Adipocyte (in vitro differentiated cells): ENCODE data around the gene MPG.

ENCODE experiments used
- DNase-seq: peaks from one replicate; pipeline ENCODE4 v3.0.0-alpha.2; 2015; ENCODE audit warnings: low read depth
- H3K27me3 ChIP-seq: replicated peaks from 2 replicates; pipeline ENCODE4 v1.7.0; 2013; ENCODE audit warnings: mild to moderate bottlenecking, low read length, moderate library complexity; ENCODE audit not compliant: control insufficient read depth, insufficient read depth
- H3K36me3 ChIP-seq: 2 replicates; pipeline ENCODE4 v1.7.0; 2013; ENCODE audit warnings: low read length, mild to moderate bottlenecking, moderate library complexity; ENCODE audit not compliant: control insufficient read depth, insufficient read depth, severe bottlenecking
- H3K4me1 ChIP-seq: 2 replicates; pipeline ENCODE4 v1.7.0; 2013; ENCODE audit warnings: mild to moderate bottlenecking, low read length, moderate library complexity; ENCODE audit not compliant: control insufficient read depth, insufficient read depth
- H3K4me3 ChIP-seq: 2 replicates; pipeline ENCODE4 v1.7.0; 2013; ENCODE audit warnings: mild to moderate bottlenecking, low read length, moderate library complexity
- H3K9ac ChIP-seq: 2 replicates; pipeline ENCODE4 v1.7.0; 2013; ENCODE audit warnings: mild to moderate bottlenecking, low read length, moderate library complexity
- H3K9me3 ChIP-seq: 2 replicates; pipeline ENCODE4 v1.7.0; 2013; ENCODE audit warnings: mild to moderate bottlenecking, low read length, moderate library complexity; ENCODE audit not compliant: control insufficient read depth

The MPG gene

DNA sequence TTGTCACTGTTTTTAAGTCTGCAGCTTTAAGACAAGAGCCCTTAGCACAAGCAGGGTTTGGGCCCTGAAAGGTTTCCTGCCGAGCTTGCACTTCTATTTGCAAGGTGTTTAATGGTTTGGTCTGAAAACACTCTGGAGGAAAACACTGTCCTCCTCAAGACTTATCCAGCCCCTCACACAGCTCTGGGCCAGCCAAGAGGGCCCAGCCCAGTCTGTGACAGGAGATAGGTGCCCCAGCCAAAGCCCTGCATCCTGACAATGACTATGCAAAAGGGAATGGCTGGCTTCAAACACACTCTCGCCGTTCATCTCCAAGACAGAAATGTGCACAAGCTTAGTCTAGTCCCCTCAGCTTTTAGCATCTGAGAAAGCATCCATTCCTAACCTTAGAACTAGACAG, 26.9 kb downstream of the MPG start:
- H3K4me3 ChIP-seq: no peak overlapping the region
- DNase-seq: no peak
- H3K9ac ChIP-seq: no peak overlapping the region
- H3K9me3 ChIP-seq: no peaks in the 10 kb centered on the region
- no peaks in the 10 kb centered on the region for H3K27me3 ChIP-seq
- H3K36me3 ChIP-seq: peaks cover 46% of the 10 kb centered on the region
- H3K4me1 ChIP-seq: peaks cover 18% of the 10 kb centered on the region

DNA sequence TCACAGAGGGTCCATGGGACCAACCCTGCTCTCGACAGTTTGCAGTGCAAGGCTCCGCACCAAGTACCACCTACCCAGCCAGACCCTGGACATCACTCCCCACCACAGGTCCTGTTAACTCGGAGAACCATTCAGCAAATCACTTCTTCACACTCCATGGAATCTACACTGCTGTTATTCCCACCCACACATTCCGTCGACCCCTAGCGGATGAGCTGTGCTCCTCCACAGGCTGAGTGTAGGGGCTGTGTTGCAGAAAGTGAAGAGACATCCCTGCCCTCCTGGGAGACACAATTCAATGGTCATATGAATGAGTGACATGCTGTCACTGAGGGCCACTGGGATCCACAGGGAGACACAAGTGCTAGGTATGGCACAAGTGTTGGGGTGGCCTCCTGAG, 27.5 kb downstream of the MPG start:
- Histone ChIP-seq H3K9ac (no peak overlapping the region), H3K4me3 (no peak overlapping the region), H3K36me3 (peaks cover 47% of the 10 kb centered on the region), H3K9me3 (no peaks in the 10 kb centered on the region), H3K27me3 (no peaks in the 10 kb centered on the region), H3K4me1 (peaks cover 18% of the 10 kb centered on the region)
- DNase-seq: no peak

DNA sequence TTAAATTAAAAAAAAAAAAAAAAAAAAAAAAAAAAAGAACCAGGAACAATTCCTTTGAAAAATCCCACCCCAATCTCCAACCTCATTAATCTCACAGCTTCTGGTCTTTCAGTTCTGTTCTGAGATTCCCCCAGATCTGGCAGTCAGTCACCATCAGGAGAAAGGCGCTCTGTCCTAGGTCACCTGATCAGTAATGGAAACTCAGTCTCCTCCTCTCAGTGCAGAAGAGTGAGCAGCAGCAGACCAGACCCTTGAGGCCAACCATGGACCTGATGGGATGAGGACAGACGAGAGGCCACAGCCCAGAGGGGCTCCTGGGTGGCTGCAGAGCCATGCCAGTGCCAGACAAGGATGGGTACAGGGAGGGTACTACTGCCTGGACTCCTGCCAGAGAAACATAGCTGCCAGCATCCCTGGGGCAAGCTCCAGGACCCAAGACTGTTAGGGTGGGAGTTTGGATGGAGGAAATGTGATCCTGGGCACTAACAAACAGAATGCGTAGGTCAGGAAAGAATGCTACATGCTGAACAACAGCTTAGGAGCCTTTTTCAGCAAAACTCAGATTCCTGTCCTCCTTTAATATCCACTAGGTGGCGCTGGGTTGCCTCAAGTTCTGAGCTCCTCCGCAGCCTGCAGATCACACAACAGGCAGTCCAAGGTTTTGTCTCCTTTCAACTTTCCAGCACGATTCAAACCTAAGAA, 28.7 kb downstream of the MPG start:
- H3K4me3 ChIP-seq: no peak overlapping the region
- peak; percentile 95 for DNase-seq
- H3K36me3 ChIP-seq: peaks cover 52% of the 10 kb centered on the region
- H3K9me3 ChIP-seq: no peaks in the 10 kb centered on the region
- H3K9ac ChIP-seq: no peak overlapping the region
- H3K4me1 ChIP-seq: peaks cover 14% of the 10 kb centered on the region
- H3K27me3 ChIP-seq: no peaks in the 10 kb centered on the region

DNA sequence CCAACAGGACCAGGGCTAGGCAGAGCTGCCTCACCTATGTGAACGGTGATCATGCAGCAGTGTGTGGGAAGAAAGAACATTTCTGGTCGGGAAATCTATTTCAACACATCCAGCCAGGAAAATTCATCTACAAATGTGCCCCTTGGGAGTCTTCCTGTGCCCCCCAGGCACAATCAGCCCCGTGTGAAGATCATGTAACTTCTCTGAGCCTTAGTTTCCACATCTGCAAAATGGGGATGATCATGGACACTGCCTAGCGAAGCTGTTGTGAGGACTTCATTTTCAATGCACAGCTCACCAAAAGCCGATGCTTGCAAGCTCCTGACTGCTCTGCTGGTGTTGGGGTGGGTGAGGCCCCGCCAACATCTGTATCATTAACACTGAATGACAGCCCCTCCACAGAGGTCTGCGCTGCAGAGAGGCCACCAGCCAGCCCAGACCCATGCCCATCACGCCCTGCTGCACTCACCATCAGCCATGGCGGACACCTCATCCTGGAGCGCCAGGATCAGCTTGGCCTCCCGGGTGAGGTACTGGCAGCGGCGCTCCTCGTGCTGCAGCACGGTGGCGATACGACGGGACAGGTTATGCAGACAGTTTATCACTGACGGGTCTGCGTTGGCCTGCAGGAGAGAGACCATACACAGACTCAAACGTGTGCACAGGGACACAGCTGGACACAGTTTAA, 34.3 kb downstream of the MPG start:
- Histone ChIP-seq H3K4me1 (peaks cover 20% of the 10 kb centered on the region), H3K9me3 (no peaks in the 10 kb centered on the region), H3K4me3 (no peak overlapping the region), H3K27me3 (no peaks in the 10 kb centered on the region), H3K36me3 (peaks cover 65% of the 10 kb centered on the region), H3K9ac (no peak overlapping the region)
- no peak for DNase-seq

DNA sequence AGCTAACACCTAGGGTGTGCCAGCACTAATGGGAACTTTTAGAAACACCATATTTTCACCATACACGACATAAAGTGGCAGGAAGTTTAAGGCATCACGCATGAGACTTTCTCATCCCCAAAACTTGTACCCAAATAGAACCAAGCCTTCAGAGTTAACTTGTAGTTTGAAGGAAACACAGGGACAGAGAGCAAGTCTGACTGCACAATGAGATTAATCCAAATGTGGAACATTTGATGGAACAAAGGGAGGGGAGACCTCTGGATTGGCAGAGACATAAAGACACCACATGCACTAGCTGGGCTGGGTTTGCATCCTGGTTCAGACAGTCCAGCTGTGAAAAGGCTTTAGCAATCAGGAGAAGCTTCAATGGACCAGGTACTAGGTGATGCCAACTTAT, 36.3 kb downstream of the MPG start:
- Histone ChIP-seq H3K36me3 (peaks cover 62% of the 10 kb centered on the region), H3K9me3 (no peaks in the 10 kb centered on the region), H3K27me3 (no peaks in the 10 kb centered on the region), H3K4me1 (peaks cover 20% of the 10 kb centered on the region), H3K4me3 (no peak overlapping the region), H3K9ac (no peak overlapping the region)
- DNase-seq: no peak

DNA sequence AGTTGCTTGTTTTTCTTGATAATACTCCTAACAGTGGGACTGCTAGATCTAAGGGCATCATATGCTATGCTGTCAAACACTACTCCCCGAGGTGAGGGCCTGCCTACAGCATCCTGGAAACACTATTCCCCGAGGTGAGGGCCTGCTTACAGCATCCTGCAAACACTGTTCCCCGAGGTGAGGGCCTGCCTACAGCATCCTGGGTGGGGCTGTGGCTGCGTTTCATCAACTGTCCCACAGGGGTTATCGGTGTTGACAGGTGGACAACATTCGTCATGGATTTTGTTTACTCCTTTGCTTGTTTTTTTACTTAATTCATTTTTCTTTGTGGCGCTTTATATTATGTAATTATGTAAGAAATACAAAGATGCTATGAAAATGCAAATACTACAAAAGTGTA, 38.0 kb downstream of the MPG start:
- DNase-seq: no peak
- Histone ChIP-seq H3K4me3 (no peak overlapping the region), H3K4me1 (peaks cover 20% of the 10 kb centered on the region), H3K9me3 (no peaks in the 10 kb centered on the region), H3K9ac (no peak overlapping the region), H3K27me3 (no peaks in the 10 kb centered on the region), H3K36me3 (peaks cover 50% of the 10 kb centered on the region)

DNA sequence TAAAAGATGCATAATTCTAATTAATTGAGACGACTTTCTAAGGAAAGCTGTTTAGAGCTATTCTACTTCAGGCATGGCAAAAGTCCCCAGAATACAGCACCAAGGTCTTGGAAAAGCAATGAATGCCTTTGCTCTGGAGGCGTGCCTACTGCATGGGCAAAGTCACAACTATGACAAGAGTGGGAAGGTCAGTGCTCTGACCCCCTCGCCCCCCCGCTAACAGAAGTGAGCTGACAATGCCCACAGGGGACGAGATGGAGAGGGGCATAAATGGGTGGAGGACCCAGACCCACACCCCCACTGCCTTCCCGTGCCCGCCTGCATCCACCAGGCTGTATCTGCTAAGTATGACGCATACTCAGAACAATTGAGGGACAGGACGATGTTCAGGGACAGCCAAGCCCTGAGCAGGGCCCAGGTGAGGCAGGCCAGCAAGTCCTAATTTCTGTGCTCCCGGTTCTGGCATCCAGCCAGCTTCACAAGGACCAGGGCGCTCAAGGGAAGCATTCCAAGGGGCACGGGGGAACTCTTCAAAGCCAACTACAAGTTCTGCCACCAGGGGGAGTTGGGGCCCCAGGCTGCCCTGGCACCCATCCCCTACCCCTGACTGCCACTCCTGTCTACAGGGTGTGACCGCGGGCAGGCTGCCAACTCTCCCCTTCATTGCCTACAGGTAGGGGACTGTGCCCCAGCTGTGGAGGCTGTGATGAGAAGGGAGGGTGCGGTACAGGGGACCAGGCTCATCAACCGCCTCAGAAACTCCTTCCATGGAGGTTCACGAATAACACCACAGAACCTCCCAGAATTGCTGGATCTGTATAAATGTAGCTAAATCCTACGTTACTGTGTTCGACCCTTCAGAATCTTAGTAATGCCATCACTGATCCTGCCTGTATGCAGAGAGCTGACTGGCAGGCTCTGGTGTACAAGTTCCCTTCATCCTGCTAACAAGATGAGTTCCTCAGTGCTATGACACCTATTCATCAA, 39.6 kb downstream of the MPG start:
- peak; percentile 81 for DNase-seq
- no peaks in the 10 kb centered on the region for H3K9me3 ChIP-seq
- no peaks in the 10 kb centered on the region for H3K27me3 ChIP-seq
- peaks cover 17% of the 10 kb centered on the region for H3K4me1 ChIP-seq
- peaks cover 38% of the 10 kb centered on the region for H3K36me3 ChIP-seq
- H3K4me3 ChIP-seq: no peak overlapping the region
- H3K9ac ChIP-seq: no peak overlapping the region

DNA sequence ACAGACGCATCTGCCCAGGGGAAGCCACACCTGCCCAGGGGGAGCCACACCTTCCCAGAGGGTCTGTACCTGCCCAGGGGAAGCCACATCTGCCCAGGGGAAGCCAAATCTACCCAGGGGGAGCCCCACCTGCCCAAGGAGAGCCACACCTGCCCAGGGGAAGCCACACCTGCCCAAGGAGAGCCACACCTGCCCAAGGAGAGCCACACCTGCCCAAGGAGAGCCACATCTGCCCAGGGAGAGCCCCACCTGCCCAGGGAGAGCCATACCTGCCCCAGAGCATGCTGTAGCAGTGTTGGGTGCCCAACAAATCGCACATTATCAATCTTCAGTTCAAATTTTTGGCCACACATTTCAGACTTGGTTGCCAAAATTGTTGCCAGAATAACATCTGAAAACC, 40.8 kb downstream of the MPG start:
- peaks cover 5% of the 10 kb centered on the region for H3K4me1 ChIP-seq
- no peak for DNase-seq
- no peaks in the 10 kb centered on the region for H3K9me3 ChIP-seq
- H3K9ac ChIP-seq: no peak overlapping the region
- no peaks in the 10 kb centered on the region for H3K27me3 ChIP-seq
- no peak overlapping the region for H3K4me3 ChIP-seq
- peaks cover 36% of the 10 kb centered on the region for H3K36me3 ChIP-seq

DNA sequence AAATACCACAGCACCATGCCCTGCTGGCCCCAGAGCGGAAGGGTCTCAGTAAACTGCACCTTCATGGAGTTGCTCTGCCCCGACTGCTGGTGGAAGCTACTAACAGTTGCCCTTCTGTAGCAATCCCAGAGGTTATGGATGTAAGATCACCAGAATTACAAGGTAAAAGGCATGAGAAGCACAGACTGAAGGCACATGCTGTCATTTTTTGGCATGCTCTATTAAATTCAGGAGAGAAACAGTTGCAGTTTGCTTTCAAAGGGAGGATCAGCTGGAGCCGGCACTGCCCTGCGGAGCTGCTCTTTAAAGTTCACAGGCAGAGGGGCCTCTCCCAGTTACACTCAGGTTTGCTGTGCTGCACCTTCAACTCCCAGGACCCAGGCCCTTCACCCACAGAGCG, 41.3 kb downstream of the MPG start:
- H3K9ac ChIP-seq: no peak overlapping the region
- H3K4me3 ChIP-seq: no peak overlapping the region
- no peaks in the 10 kb centered on the region for H3K9me3 ChIP-seq
- peaks cover 34% of the 10 kb centered on the region for H3K36me3 ChIP-seq
- no peak for DNase-seq
- no peaks in the 10 kb centered on the region for H3K27me3 ChIP-seq
- H3K4me1 ChIP-seq: peaks cover under 1% of the 10 kb centered on the region

DNA sequence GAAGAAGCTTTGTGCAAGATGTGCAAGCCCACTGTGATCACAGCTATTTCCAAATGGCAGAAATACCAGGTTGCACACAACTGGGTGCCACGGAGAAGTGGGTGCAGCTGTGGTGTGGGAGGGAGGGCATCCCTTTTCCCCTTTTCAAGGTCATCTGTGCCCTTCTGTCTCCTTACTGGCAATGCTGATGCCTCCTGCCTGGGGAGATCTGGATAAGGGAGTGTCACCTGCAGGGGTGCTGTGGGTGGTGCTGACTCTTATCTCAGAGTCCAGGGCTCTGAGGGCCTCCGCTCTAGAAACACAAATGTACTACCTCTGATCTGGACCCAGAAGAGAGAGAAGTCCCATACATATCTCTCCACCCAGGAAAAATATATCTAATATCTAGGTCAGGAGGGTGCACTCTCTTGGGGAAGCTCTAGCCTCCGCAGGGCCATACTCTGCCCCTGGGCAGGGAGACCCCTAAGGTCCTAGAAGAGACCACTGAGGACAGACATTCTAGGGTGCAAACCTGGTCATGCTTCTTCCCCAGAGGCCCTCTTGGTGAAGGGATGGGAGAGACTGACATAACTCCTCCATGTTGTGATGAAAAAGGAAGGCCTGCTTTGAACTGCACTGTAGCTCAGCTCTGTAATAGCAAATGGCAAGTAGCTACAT, 41.9 kb downstream of the MPG start:
- Histone ChIP-seq H3K36me3 (peaks cover 32% of the 10 kb centered on the region), H3K27me3 (no peaks in the 10 kb centered on the region), H3K9me3 (no peaks in the 10 kb centered on the region), H3K4me3 (no peak overlapping the region), H3K9ac (no peak overlapping the region), H3K4me1 (no peaks in the 10 kb centered on the region)
- no peak for DNase-seq

DNA sequence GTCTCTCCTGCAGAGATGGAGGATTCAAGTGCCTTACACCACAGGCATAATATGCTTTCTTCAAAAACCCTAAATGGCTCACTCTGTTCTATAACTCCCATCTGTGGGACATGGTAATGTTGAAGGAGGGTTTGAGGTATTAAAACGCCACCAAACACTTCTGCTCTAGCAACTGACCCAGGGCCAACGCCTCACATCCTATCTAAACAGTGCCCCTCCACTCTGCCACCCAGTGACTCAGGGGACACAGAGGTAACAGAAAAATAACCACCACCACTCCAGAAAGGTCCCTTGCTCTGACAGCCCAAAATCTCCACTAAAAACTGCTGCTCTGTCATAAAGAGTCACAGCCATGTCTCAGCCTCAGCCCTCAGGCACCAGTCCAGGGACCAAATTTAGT, 42.7 kb downstream of the MPG start:
- no peak overlapping the region for H3K4me3 ChIP-seq
- no peaks in the 10 kb centered on the region for H3K4me1 ChIP-seq
- H3K27me3 ChIP-seq: no peaks in the 10 kb centered on the region
- H3K9ac ChIP-seq: no peak overlapping the region
- no peaks in the 10 kb centered on the region for H3K9me3 ChIP-seq
- peaks cover 34% of the 10 kb centered on the region for H3K36me3 ChIP-seq
- no peak for DNase-seq
